Peyer's patch (tissue), 4 donors: ENCODE data around the gene SV2B. TPM values are rescaled to one million over a fixed set of nuclear protein-coding genes. Genes with fewer than 3 reads are reported as not detected.

Experiments used
- DNase-seq, 3 donors: peaks; one replicate each; pipeline ENCODE4 v3.0.0-alpha.2; 2017 to 2019
- H3K27ac ChIP-seq, 4 donors: fragments of 200-600 bp; sonication (generic); one replicate each; pipeline ENCODE4 v1.5.1; 2016 to 2019
- H3K27me3 ChIP-seq, 2 donors: fragments of 200-600 bp; sonication (generic); one replicate each; pipeline ENCODE4 v1.5.1; 2019
- H3K36me3 ChIP-seq, 3 donors: fragments of 200-600 bp; sonication (generic); one replicate each; pipeline ENCODE4 v1.5.1; 2016 to 2019
- H3K4me1 ChIP-seq, 4 donors: fragments of 200-600 bp; sonication (generic); one replicate each; pipeline ENCODE4 v1.5.1; 2016 to 2019
- H3K4me3 ChIP-seq, 4 donors: fragments of 200-600 bp; sonication (generic); 1 replicate in 3 of 4; 2 replicates in 1 of 4; pipeline ENCODE4 v1.5.1; 2016 to 2019; ENCODE audit warnings: mild to moderate bottlenecking in 1 of 4
- H3K9me3 ChIP-seq, 4 donors: fragments of 200-600 bp; sonication (generic); one replicate each; pipeline ENCODE4 v1.5.1; 2016 to 2019; ENCODE audit warnings: mild to moderate bottlenecking in 1 of 4
- CTCF ChIP-seq, 6 experiments: fragments of 450-650 bp in 4 of 6; fragments of 200-600 bp in 2 of 6; sonication (generic) in 1 of 6; IDR thresholded peaks; one replicate each; pipeline ENCODE4 v1.5.1; 2017 to 2019; ENCODE audit warnings: antibody characterized with exemption in 6 of 6, mild to moderate bottlenecking in 3 of 6, moderate library complexity in 1 of 6
- POLR2A ChIP-seq, 2 donors: fragments of 450-650 bp; IDR thresholded peaks; one replicate each; pipeline ENCODE4 v1.5.1; 2017; ENCODE audit warnings: antibody characterized with exemption in 2 of 2, mild to moderate bottlenecking in 2 of 2, moderate library complexity in 2 of 2
- total RNA-seq, 4 donors: library from RNA; depleted of rRNA; stranded (reverse); fragments of >200 nt; gene quantifications; one replicate each; pipeline ENCODE4 v1.1.0, GENCODE V29; 2016

SV2B gene
- total RNA-seq, 4 donors from 2014 or later = 0.18 to 2.5 (median 0.69) TPM

GRCh38 chr15:91246998-91247397 lies 146.9 kb downstream of the SV2B start:
- Histone ChIP-seq H3K4me1 (no peaks in the 10 kb centered on the region), H3K27me3 (no peaks in the 10 kb centered on the region), H3K36me3 (no peaks in the 10 kb centered on the region), H3K9me3 (no peaks in the 10 kb centered on the region), H3K27ac (no peak overlapping the region), H3K4me3 (no peak overlapping the region)
- TF ChIP-seq CTCF (IDR thresholded peaks at IDR 0.05) = no peak
- TF ChIP-seq POLR2A (IDR thresholded peaks at IDR 0.05) = no peak
- no peak for DNase-seq

- H3K4me1 ChIP-seq = no peaks in the 10 kb centered on the region
These were observed 149.5 kb downstream of the SV2B start for GRCh38 chr15:91249591-91249990.

DNA sequence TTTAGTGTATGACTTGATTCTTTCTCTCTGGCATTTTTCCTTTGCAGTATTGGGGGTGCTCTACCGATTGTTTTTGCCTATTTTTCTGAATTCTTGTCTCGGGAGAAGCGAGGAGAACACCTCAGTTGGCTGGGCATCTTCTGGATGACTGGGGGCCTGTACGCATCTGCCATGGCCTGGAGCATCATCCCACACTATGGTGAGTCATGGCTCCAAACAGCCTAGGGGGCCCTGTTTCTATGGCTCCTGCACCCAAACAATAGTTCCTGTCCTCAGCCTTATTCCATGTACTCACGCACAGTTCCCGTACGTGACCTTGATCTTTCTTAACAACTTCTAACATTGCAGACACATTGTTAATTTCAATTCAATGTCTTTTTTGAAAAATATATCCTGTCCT lies 152.3 kb downstream of the SV2B start:
- H3K27ac ChIP-seq = no peak overlapping the region
- H3K4me1 ChIP-seq = no peaks in the 10 kb centered on the region
- H3K27me3 ChIP-seq = no peaks in the 10 kb centered on the region
- H3K9me3 ChIP-seq = no peaks in the 10 kb centered on the region
- no peaks in the 10 kb centered on the region for H3K36me3 ChIP-seq
- no peak for DNase-seq
- TF ChIP-seq CTCF (IDR thresholded peaks at IDR 0.05) = no peak
- no peak for TF ChIP-seq POLR2A (IDR thresholded peaks at IDR 0.05)
- no peak overlapping the region for H3K4me3 ChIP-seq

More at GRCh38 chr15:91249591-91249990, 149.5 kb downstream of the SV2B start:
- Histone ChIP-seq H3K27ac (no peak overlapping the region), H3K36me3 (no peaks in the 10 kb centered on the region), H3K4me3 (no peak overlapping the region), H3K9me3 (no peaks in the 10 kb centered on the region), H3K27me3 (no peaks in the 10 kb centered on the region)
- no peak for DNase-seq
- TF ChIP-seq POLR2A (IDR thresholded peaks at IDR 0.05) (no peak), CTCF (IDR thresholded peaks at IDR 0.05) (no peak)

DNA sequence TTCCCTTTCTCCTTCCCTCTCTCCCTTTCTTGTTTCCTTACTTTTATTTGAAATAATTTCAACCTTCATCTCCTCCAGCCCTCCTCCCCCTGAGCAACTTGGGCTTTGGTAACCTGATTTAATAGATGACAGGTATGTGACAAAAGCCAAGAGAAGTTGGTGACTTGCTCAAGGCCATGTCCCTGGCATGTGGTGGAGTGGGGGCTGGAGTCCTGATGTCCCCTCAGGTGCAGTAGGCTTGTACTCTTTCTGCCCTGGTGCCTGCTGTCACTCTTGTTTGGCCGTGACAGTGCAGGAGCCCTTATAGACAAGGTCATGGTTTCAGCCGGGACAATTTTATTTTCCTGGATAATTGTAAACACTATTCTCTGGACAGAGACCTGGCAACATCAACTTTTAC lies 152.7 kb downstream of the SV2B start:
- no peaks in the 10 kb centered on the region for H3K36me3 ChIP-seq
- TF ChIP-seq POLR2A (IDR thresholded peaks at IDR 0.05) (no peak), CTCF (IDR thresholded peaks at IDR 0.05) (no peak)
- no peak overlapping the region for H3K4me3 ChIP-seq
- H3K9me3 ChIP-seq = no peaks in the 10 kb centered on the region
- H3K27me3 ChIP-seq = no peaks in the 10 kb centered on the region
- no peaks in the 10 kb centered on the region for H3K4me1 ChIP-seq
- no peak overlapping the region for H3K27ac ChIP-seq
- DNase-seq = no peak

DNA sequence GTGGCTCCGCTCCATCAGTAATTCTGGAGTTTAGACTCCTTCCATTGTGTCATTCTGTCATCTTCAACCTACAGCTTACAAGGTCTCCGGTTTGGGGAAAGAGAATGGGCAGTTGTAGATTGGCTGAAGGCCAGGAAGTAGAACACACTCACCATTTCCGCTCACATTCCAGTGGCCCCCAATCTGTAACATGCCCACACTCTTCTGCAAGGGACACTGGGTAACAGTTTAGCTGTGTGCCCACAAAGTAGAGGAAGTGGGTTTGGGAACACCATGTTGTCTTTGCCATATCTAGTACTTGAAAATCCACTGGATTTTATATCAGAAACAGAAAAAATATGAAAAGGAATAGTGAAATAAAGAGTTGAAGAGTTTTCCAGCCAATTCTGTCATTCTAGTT lies 153.5 kb downstream of the SV2B start:
- Histone ChIP-seq H3K27me3 (no peaks in the 10 kb centered on the region), H3K4me1 (no peaks in the 10 kb centered on the region), H3K36me3 (no peaks in the 10 kb centered on the region), H3K9me3 (no peaks in the 10 kb centered on the region), H3K4me3 (no peak overlapping the region), H3K27ac (no peak overlapping the region)
- no peak for TF ChIP-seq POLR2A (IDR thresholded peaks at IDR 0.05)
- TF ChIP-seq CTCF (IDR thresholded peaks at IDR 0.05) = no peak
- no peak for DNase-seq

GRCh38 chr15:91254766-91255165 lies 154.7 kb downstream of the SV2B start:
- H3K4me3 ChIP-seq = no peak overlapping the region
- DNase-seq = no peak
- H3K36me3 ChIP-seq = no peaks in the 10 kb centered on the region
- no peaks in the 10 kb centered on the region for H3K9me3 ChIP-seq
- H3K4me1 ChIP-seq = no peaks in the 10 kb centered on the region
- no peak overlapping the region for H3K27ac ChIP-seq
- no peaks in the 10 kb centered on the region for H3K27me3 ChIP-seq
- TF ChIP-seq CTCF (IDR thresholded peaks at IDR 0.05) = no peak
- TF ChIP-seq POLR2A (IDR thresholded peaks at IDR 0.05) = no peak
